Measurements from ENCODE around the gene NDST3. TPM values are rescaled to one million over a fixed set of nuclear protein-coding genes. Genes with fewer than 3 reads are reported as not detected.
"Not testable (repeated sequence)": the region's sequence is repeated elsewhere in the genome, so short reads cannot be mapped to it uniquely, and the experiment has no call there.

The NDST3 gene
- polyA plus RNA-seq, 4 donors, result 2.9 to 10.8 (median 3.6) TPM

GRCh38 chr4:118265312-118266144 is 231.2 kb downstream of the NDST3 start:
- DNase-seq (ENCODE audit: low read depth in 4 of 4, low spot score in 3 of 4), result no peak

- DNase-seq (ENCODE audit: low read depth in 4 of 4, low spot score in 3 of 4), result not testable (repeated sequence)
Measured at GRCh38 chr4:118266145-118266496, 231.8 kb downstream of the NDST3 start.

GRCh38 chr4:118268780-118269179 is 234.5 kb downstream of the NDST3 start:
- DNase-seq (ENCODE audit: low read depth in 4 of 4, low spot score in 3 of 4), result no peak

GRCh38 chr4:118270492-118270891 is 236.2 kb downstream of the NDST3 start:
- no peak for DNase-seq (ENCODE audit: low read depth in 4 of 4, low spot score in 3 of 4)

- no peak for DNase-seq (ENCODE audit: low read depth in 4 of 4, low spot score in 3 of 4)
Measured at GRCh38 chr4:118271788-118272187, 237.5 kb downstream of the NDST3 start.

GRCh38 chr4:118273642-118274041 is 239.4 kb downstream of the NDST3 start:
- no peak for DNase-seq (ENCODE audit: low read depth in 4 of 4, low spot score in 3 of 4)

GRCh38 chr4:118276580-118276979 is 242.3 kb downstream of the NDST3 start:
- no peak for DNase-seq (ENCODE audit: low read depth in 4 of 4, low spot score in 3 of 4)

- no peak for DNase-seq (ENCODE audit: low read depth in 4 of 4, low spot score in 3 of 4)
Measured at GRCh38 chr4:118277243-118277642, 243.0 kb downstream of the NDST3 start.

GRCh38 chr4:118278473-118279274 is 244.4 kb downstream of the NDST3 start:
- DNase-seq (ENCODE audit: low read depth in 4 of 4, low spot score in 3 of 4), result peak; percentile 86 to 92 (median 88)

- DNase-seq (ENCODE audit: low read depth in 4 of 4, low spot score in 3 of 4), result no peak
Measured at GRCh38 chr4:118279328-118279727, 245.0 kb downstream of the NDST3 start.

- DNase-seq (ENCODE audit: low read depth in 4 of 4, low spot score in 3 of 4), result no peak
Measured at GRCh38 chr4:118279920-118280432, 245.7 kb downstream of the NDST3 start.

GRCh38 chr4:118280501-118281218 is 246.4 kb downstream of the NDST3 start:
- peak in 1 of 4 donors; percentile 47 for DNase-seq (ENCODE audit: low read depth in 4 of 4, low spot score in 3 of 4)

- no peak for DNase-seq (ENCODE audit: low read depth in 4 of 4, low spot score in 3 of 4)
Measured at GRCh38 chr4:118281611-118282442, 247.5 kb downstream of the NDST3 start.

GRCh38 chr4:118282692-118283091 is 248.4 kb downstream of the NDST3 start:
- DNase-seq (ENCODE audit: low read depth in 4 of 4, low spot score in 3 of 4), result no peak

GRCh38 chr4:118284169-118284568 is 249.9 kb downstream of the NDST3 start:
- no peak for DNase-seq (ENCODE audit: low read depth in 4 of 4, low spot score in 3 of 4)

- no peak for DNase-seq (ENCODE audit: low read depth in 4 of 4, low spot score in 3 of 4)
Measured at GRCh38 chr4:118285931-118286330, 251.6 kb downstream of the NDST3 start.

- no peak for DNase-seq (ENCODE audit: low read depth in 4 of 4, low spot score in 3 of 4)
Measured at GRCh38 chr4:118286685-118287084, 252.4 kb downstream of the NDST3 start.

- DNase-seq (ENCODE audit: low read depth in 4 of 4, low spot score in 3 of 4), result no peak
Measured at GRCh38 chr4:118287711-118288451, 253.6 kb downstream of the NDST3 start.

GRCh38 chr4:118289794-118290193 is 255.5 kb downstream of the NDST3 start:
- no peak for DNase-seq (ENCODE audit: low read depth in 4 of 4, low spot score in 3 of 4)
